Astrocyte of the spinal cord (primary cell): ENCODE results near the gene RIPOR3.

Experiments used
- DNase-seq: peaks from one replicate; pipeline ENCODE4 v3.0.0; 2011; ENCODE audit warnings: low read depth, low spot score
- H3K4me3 ChIP-seq: 2 replicates; pipeline ENCODE4 v1.5.1; 2011; ENCODE audit warnings: low read depth, mild to moderate bottlenecking, low read length, moderate library complexity
- CTCF ChIP-seq: IDR thresholded peaks from 2 replicates; pipeline ENCODE4 v1.5.1; 2012; ENCODE audit warnings: low read depth, mild to moderate bottlenecking, low read length, inconsistent platforms
- in situ Hi-C: cut with HindIII; loops from 2 replicates; pipeline ENCODE4 v1.10.0; 2017; ENCODE audit warnings: low sequenced_read_pairs

Gene RIPOR3

GRCh38 chr20:50731930-50732690 lies 40.8 kb upstream of the RIPOR3 start:
- no peak for TF ChIP-seq CTCF
- in situ Hi-C loops = no loop called here

GRCh38 chr20:50731055-50731929 lies 40.0 kb upstream of the RIPOR3 start, which contains the start of gene PARD6B:
Gene PARD6B, plus strand, starts transcription at chr20:50731580. Its CDS starts 207 bp downstream, at chr20:50731787.
- in situ Hi-C loops = no loop called here
- TF ChIP-seq CTCF = no peak
- peak; percentile 94 for DNase-seq
- H3K4me3 ChIP-seq = peak within 1 kb of the TSS; percentile 47

More at GRCh38 chr20:50731930-50732690, 40.8 kb upstream of the RIPOR3 start:
- no peak for DNase-seq
- H3K4me3 ChIP-seq = peak overlapping the region; percentile 47

- no peak for TF ChIP-seq CTCF
- in situ Hi-C loops = no loop called here
- DNase-seq = peak; percentile 36
- H3K4me3 ChIP-seq = peak overlapping the region; percentile 47
These were observed 39.4 kb upstream of the RIPOR3 start for GRCh38 chr20:50730765-50731054.

GRCh38 chr20:50729901-50730764 lies 38.8 kb upstream of the RIPOR3 start:
- H3K4me3 ChIP-seq = peak overlapping the region; percentile 47
- in situ Hi-C loops = no loop called here
- peak; percentile 28 for DNase-seq
- TF ChIP-seq CTCF = no peak

GRCh38 chr20:50728981-50729874 lies 37.9 kb upstream of the RIPOR3 start:
- DNase-seq = no peak
- in situ Hi-C loops = no loop called here
- no peak overlapping the region for H3K4me3 ChIP-seq
- TF ChIP-seq CTCF = no peak
